KMS-11 (cell line): ENCODE measurements around the gene AMOT.

Experiments
- H2AFZ ChIP-seq: fragments of 200-600 bp; sonication (generic); 2 replicates; pipeline ENCODE4 v1.6.1; 2016; ENCODE audit warnings: antibody characterized with exemption, mixed run types, low read depth
- H3K27ac ChIP-seq: fragments of 200-600 bp; sonication (generic); 2 replicates; pipeline ENCODE4 v1.6.1; 2016; ENCODE audit warnings: mild to moderate bottlenecking, mixed run types
- H3K27me3 ChIP-seq: fragments of 200-600 bp; sonication (generic); 2 replicates; pipeline ENCODE4 v1.6.1; 2017; ENCODE audit warnings: mild to moderate bottlenecking, low read depth, mixed run types, moderate library complexity; ENCODE audit not compliant: insufficient read depth
- H3K36me3 ChIP-seq: fragments of 200-600 bp; sonication (generic); 2 replicates; pipeline ENCODE4 v1.6.1; 2017; ENCODE audit warnings: mild to moderate bottlenecking, mixed run types; ENCODE audit not compliant: insufficient read depth
- H3K4me1 ChIP-seq: fragments of 200-600 bp; sonication (generic); 2 replicates; pipeline ENCODE4 v1.6.1; 2016; ENCODE audit warnings: mild to moderate bottlenecking, low read depth, mixed run types; ENCODE audit not compliant: poor library complexity, severe bottlenecking
- H3K4me2 ChIP-seq: fragments of 200-600 bp; sonication (generic); 2 replicates; pipeline ENCODE4 v1.7.0; 2016; ENCODE audit warnings: mild to moderate bottlenecking, mixed run types
- H3K4me3 ChIP-seq: fragments of 200-600 bp; sonication (generic); IDR thresholded peaks from 2 replicates; pipeline ENCODE4 v1.6.1; 2017; ENCODE audit warnings: low read depth, low read length, mixed read lengths; ENCODE audit not compliant: insufficient read depth
- H3K79me2 ChIP-seq: fragments of 200-600 bp; sonication (generic); 2 replicates; pipeline ENCODE4 v1.6.1; 2016; ENCODE audit warnings: low read depth, mixed run types; ENCODE audit not compliant: insufficient read depth
- H3K9ac ChIP-seq: fragments of 200-600 bp; sonication (generic); 2 replicates; pipeline ENCODE4 v1.6.1; 2016; ENCODE audit warnings: mild to moderate bottlenecking, mixed run types
- H4K20me1 ChIP-seq: fragments of 200-600 bp; sonication (generic); 2 replicates; pipeline ENCODE4 v1.6.1; 2016; ENCODE audit warnings: mild to moderate bottlenecking, mixed run types; ENCODE audit not compliant: insufficient read depth
- TF ChIP-seq, protein P1 (sequence below): fragments of 200-600 bp; sonication (generic); conservative IDR thresholded peaks from 2 replicates; pipeline ENCODE4 v1.6.1; 2017; ENCODE audit warnings: low read depth, mild to moderate bottlenecking, antibody characterized with exemption, low read length, moderate library complexity, mixed read lengths

The AMOT gene

DNA sequence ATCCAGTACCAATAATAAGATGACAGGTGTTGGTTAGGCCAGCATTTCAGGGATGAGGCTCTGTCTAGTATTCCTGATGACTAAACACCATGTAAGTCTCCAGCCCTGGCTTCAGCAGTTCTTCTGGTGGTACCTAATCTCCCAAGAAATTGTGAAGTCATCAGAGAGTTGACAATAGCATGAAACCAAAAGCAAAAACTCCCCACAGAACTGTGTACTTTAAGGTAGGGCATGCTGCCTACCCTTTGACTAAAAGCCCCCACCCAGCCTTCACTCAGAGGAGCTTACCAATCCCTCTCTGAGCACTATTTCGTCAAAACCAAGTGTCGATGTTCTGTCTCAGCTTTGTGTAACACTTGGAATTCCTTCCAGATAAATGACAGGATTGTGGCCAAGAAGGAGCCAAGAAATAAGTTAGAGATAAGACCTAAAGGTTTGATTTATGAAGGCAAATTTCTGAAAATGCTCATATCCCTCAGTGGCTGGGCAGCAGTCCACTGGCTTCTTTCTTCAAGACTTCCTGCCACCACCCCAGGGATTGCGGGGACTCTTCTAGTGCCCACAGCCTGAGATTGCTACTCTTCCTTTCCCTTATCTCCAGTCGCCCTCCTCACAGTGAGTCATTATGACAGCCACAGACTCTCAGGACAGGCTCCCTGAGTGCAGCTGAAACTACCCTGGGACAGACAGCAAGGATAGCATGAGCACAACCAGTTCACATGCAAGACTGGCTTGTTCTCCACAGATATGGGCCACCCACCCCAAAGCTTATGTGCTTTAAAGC, 93.6 kb downstream of the AMOT start:
- Histone ChIP-seq H2AFZ (no peak overlapping the region), H3K4me3 (no peak overlapping the region), H3K27me3 (no peaks in the 10 kb centered on the region), H3K4me1 (no peaks in the 10 kb centered on the region), H3K27ac (no peak overlapping the region), H3K79me2 (no peaks in the 10 kb centered on the region), H4K20me1 (no peaks in the 10 kb centered on the region), H3K9ac (no peak overlapping the region), H3K36me3 (no peaks in the 10 kb centered on the region), H3K4me2 (no peak overlapping the region)
- TF ChIP-seq, protein P1, sequence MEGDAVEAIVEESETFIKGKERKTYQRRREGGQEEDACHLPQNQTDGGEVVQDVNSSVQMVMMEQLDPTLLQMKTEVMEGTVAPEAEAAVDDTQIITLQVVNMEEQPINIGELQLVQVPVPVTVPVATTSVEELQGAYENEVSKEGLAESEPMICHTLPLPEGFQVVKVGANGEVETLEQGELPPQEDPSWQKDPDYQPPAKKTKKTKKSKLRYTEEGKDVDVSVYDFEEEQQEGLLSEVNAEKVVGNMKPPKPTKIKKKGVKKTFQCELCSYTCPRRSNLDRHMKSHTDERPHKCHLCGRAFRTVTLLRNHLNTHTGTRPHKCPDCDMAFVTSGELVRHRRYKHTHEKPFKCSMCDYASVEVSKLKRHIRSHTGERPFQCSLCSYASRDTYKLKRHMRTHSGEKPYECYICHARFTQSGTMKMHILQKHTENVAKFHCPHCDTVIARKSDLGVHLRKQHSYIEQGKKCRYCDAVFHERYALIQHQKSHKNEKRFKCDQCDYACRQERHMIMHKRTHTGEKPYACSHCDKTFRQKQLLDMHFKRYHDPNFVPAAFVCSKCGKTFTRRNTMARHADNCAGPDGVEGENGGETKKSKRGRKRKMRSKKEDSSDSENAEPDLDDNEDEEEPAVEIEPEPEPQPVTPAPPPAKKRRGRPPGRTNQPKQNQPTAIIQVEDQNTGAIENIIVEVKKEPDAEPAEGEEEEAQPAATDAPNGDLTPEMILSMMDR = no peak

DNA sequence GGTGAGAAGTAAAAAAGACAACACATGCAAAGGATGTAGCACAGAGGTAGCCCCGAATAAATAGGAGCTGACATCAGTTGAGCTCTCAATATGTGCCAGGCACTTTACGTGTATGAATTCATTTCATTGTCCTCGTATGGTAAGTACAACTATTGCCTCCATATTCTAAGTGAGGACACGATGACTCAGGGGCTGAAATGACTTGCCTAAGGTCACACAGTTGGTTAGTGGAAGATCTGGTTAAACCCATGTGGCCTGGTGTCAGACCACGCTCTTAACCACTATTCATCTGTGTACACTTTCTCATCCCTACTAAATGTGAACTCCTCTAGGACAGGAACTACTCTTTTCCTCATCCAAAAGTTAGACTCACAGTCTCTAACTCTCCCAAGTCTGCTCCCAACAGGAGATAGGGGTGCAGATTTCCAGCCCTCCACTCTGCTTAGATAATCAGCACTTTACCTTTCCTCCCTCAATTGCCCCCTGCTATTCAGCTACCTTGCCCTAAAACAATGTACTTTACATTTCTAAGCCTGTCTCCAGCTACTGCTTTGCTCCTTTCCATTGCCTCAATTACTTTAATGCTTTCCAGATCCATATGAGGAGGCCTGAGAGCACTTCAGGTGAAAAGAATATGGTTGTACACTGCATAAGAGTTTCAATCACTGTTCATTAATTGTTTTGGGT, 102.1 kb downstream of the AMOT start:
- Histone ChIP-seq H3K9ac (no peak overlapping the region), H4K20me1 (no peaks in the 10 kb centered on the region), H3K4me3 (no peak overlapping the region), H3K4me1 (no peaks in the 10 kb centered on the region), H2AFZ (no peak overlapping the region), H3K36me3 (no peaks in the 10 kb centered on the region), H3K27ac (no peak overlapping the region), H3K79me2 (no peaks in the 10 kb centered on the region), H3K4me2 (no peak overlapping the region), H3K27me3 (no peaks in the 10 kb centered on the region)
- TF ChIP-seq, protein P1 = no peak

DNA sequence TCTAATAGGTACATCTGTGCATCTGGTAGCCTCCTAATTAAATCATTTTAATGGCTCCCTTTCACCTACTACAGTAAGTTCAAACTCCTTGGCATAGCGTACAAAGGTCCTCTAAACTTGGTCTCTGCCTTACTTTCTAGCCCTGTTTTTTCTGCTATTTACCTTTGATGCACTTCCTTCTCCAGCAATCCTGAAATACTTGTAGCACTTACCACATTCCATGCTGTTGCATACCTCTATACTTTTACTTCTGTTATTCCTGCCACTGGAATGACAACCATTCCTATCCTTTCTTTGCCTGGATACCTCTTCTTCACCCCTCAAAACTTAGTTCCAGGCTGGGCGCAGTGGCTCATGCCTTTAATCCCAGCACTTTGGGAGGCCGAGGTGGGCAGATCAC, 104.3 kb downstream of the AMOT start:
- Histone ChIP-seq H2AFZ (no peak overlapping the region), H3K79me2 (no peaks in the 10 kb centered on the region), H3K9ac (no peak overlapping the region), H3K36me3 (no peaks in the 10 kb centered on the region), H3K4me3 (no peak overlapping the region), H3K4me1 (no peaks in the 10 kb centered on the region), H3K27me3 (no peaks in the 10 kb centered on the region), H4K20me1 (no peaks in the 10 kb centered on the region), H3K27ac (no peak overlapping the region), H3K4me2 (no peak overlapping the region)
- TF ChIP-seq, protein P1 = no peak

DNA sequence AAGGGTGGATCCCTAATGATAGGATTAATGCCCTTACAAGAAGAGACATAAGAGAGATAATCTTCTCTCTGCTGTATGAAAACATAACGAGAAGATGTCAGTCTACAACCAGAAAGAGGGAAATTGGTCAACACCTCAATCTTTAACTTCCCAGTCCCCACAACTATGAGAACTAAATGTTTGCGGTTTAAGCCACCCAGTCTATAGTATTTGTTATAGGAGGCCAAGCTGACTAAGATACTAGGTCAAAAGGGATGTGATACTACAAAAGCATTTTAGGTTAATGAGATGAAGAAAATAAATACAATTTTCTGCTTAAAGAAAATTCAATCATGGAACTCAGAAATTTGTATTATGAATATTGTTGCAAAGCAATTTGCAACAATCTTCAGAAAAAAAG, 105.5 kb downstream of the AMOT start:
- H3K79me2 ChIP-seq = no peaks in the 10 kb centered on the region
- TF ChIP-seq, protein P1 = no peak
- no peak overlapping the region for H3K4me3 ChIP-seq
- H3K27ac ChIP-seq = no peak overlapping the region
- H3K4me1 ChIP-seq = no peaks in the 10 kb centered on the region
- H3K36me3 ChIP-seq = no peaks in the 10 kb centered on the region
- H3K9ac ChIP-seq = no peak overlapping the region
- H3K4me2 ChIP-seq = no peak overlapping the region
- no peaks in the 10 kb centered on the region for H4K20me1 ChIP-seq
- no peak overlapping the region for H2AFZ ChIP-seq
- no peaks in the 10 kb centered on the region for H3K27me3 ChIP-seq
